Upper lobe of right lung (tissue), 1 donor: ENCODE results near the gene NCOR1. TPM values are rescaled to one million over a fixed set of nuclear protein-coding genes. Genes with fewer than 3 reads are reported as not detected.

Experiments used
- ATAC-seq: fragments of 200-7000 bp; cut with Tn5 transposase; one replicate; pipeline ENCODE4 v1.9.1; 2020; ENCODE audit warnings: mild to moderate bottlenecking, moderate library complexity
- DNase-seq: peaks from one replicate; pipeline ENCODE4 v3.0.0-alpha.2; 2020
- H3K27ac ChIP-seq: fragments of 200-600 bp; one replicate; pipeline ENCODE4 v1.8.0; 2022
- H3K27me3 ChIP-seq: fragments of 200-600 bp; one replicate; pipeline ENCODE4 v1.8.0; 2022; ENCODE audit warnings: mild to moderate bottlenecking
- H3K36me3 ChIP-seq: fragments of 200-600 bp; one replicate; pipeline ENCODE4 v1.8.0; 2022
- H3K4me1 ChIP-seq: fragments of 200-600 bp; one replicate; pipeline ENCODE4 v1.8.0; 2022
- H3K4me3 ChIP-seq: fragments of 200-600 bp; one replicate; pipeline ENCODE4 v1.8.0; 2022; ENCODE audit warnings: mild to moderate bottlenecking
- H3K9me3 ChIP-seq: fragments of 200-600 bp; one replicate; pipeline ENCODE4 v1.8.0; 2022
- intact Hi-C: fragments of 100-400 bp; cut with DNase I; formaldehyde crosslinking; loops from one replicate; pipeline ENCODE4 v1.11.0; 2022
- total RNA-seq: library from RNA; stranded (reverse); fragmentation: NEBNext Ultra II Directional; extraction: Animal tissue kit (Norgen Biotek cat#: 25700); gene quantifications from one replicate; pipeline ENCODE4 v1.2.1, GENCODE V29; 2021
- TF ChIP-seq, protein P1 (sequence below): fragments of 200-600 bp; IDR thresholded peaks from one replicate; pipeline ENCODE4 v1.8.0; 2022; ENCODE audit warnings: antibody characterized with exemption
- donor health status: DM: no; HTN: yes; CAD: no; lungs with severe emphysema.

The NCOR1 gene
- total RNA-seq, 1 donor from 2014 or later, result 138 TPM

DNA sequence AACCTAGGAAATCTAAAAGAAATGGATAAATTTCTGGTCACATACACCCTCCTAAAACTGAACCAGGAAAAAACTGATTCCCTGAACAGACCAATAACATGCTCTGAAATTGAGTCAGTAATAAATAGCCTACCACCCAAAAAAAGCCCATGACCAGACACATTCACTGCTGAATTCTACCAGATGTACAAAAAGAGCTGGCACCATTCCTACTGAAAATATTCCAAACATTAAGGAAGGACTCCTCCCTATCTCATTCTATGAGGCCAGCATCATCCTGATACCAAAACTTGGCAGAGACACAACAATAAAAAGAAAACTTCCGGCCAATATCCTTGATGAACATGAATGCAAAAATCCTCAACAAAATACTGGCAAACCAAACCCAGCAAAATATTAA, 162.8 kb downstream of the NCOR1 start:
- no peak for DNase-seq
- no peaks in the 10 kb centered on the region for H3K27me3 ChIP-seq
- H3K9me3 ChIP-seq, result no peaks in the 10 kb centered on the region
- no peak overlapping the region for H3K27ac ChIP-seq
- no peak for ATAC-seq
- TF ChIP-seq, protein P1, sequence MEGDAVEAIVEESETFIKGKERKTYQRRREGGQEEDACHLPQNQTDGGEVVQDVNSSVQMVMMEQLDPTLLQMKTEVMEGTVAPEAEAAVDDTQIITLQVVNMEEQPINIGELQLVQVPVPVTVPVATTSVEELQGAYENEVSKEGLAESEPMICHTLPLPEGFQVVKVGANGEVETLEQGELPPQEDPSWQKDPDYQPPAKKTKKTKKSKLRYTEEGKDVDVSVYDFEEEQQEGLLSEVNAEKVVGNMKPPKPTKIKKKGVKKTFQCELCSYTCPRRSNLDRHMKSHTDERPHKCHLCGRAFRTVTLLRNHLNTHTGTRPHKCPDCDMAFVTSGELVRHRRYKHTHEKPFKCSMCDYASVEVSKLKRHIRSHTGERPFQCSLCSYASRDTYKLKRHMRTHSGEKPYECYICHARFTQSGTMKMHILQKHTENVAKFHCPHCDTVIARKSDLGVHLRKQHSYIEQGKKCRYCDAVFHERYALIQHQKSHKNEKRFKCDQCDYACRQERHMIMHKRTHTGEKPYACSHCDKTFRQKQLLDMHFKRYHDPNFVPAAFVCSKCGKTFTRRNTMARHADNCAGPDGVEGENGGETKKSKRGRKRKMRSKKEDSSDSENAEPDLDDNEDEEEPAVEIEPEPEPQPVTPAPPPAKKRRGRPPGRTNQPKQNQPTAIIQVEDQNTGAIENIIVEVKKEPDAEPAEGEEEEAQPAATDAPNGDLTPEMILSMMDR, result no peak
- intact Hi-C loops, result no loop called here
- H3K4me1 ChIP-seq, result no peaks in the 10 kb centered on the region
- H3K36me3 ChIP-seq, result peaks cover 63% of the 10 kb centered on the region
- no peak overlapping the region for H3K4me3 ChIP-seq

DNA sequence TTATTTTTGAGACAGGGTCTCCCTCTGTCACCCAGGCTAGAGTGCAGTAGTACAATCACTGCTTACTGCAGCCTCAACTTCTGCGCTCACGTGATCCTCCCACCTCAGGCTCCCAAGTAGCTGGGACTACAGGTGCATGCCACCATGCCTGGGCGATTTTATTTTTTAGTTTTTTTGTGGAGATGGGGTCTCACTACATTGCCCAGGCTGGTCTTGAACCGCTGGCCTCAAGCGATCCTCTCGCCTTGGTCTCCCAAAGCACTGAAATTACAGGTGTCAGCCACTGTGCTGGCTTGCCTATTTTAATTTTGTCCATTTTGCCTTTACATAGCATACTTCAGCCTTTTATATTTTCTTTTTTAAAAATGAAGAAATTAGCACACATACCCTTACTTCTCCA, 164.5 kb downstream of the NCOR1 start:
- DNase-seq (no peak), ATAC-seq (no peak)
- no peaks in the 10 kb centered on the region for H3K9me3 ChIP-seq
- peaks cover 63% of the 10 kb centered on the region for H3K36me3 ChIP-seq
- H3K4me1 ChIP-seq, result no peaks in the 10 kb centered on the region
- H3K27me3 ChIP-seq, result no peaks in the 10 kb centered on the region
- intact Hi-C loops, result no loop called here
- no peak overlapping the region for H3K27ac ChIP-seq
- H3K4me3 ChIP-seq, result no peak overlapping the region
- TF ChIP-seq, protein P1, result no peak

DNA sequence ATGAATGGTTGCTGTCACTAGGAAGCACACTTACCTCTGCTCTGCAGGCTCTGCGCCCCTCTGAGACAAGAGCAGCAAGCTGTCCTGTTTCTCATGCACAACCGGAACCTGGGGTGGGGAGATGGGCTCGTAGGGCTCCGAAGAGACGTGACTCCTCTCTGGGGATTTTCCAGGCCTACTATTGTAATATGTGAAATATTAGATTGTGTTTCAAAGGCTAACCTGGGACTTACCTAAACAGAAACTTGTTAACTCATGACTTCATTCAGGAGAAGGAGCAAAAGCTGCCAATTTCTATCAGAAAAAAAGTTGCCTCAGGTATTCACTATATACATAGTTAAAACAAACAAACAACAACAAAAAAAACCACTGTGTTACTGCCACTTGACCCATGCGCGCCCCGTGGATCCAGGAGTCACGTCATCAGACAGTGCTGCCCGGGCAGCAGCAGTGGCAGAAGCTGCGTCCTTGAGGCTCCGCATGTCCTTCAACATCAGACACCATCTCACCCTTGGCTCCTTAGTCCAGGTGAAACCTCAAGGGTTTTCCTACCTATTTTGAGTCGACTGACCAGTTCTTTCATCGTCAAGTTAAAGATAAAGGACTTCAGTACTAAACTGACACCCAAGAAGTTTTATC, 166.4 kb downstream of the NCOR1 start:
- Histone ChIP-seq H3K4me3 (no peak overlapping the region), H3K4me1 (no peaks in the 10 kb centered on the region), H3K27ac (no peak overlapping the region), H3K27me3 (no peaks in the 10 kb centered on the region), H3K9me3 (no peaks in the 10 kb centered on the region), H3K36me3 (peaks cover 69% of the 10 kb centered on the region)
- intact Hi-C loops, result no loop called here
- ATAC-seq (peak; percentile 46), DNase-seq (no peak)
- TF ChIP-seq, protein P1, result no peak

DNA sequence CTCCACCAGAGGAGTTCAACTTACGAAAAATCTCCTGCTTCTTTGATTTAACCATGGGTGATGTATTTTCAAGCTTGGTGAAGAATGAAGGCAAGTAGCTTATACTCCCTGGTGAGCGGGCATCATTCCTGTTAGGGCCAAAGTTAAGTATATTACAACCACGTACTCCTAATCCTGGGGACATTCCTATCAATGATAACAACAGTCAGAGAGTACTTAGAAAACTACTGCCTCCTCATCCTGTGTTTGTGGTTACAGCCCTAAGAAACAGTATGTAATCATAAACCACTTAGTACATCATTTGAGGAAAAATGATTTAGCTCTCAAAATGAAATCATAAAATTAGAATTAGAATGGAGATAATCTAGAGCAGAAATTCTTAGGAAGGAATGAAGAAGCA, 168.4 kb downstream of the NCOR1 start:
- Histone ChIP-seq H3K36me3 (peaks cover 78% of the 10 kb centered on the region), H3K9me3 (no peaks in the 10 kb centered on the region), H3K27ac (no peak overlapping the region), H3K27me3 (no peaks in the 10 kb centered on the region), H3K4me1 (no peaks in the 10 kb centered on the region), H3K4me3 (no peak overlapping the region)
- DNase-seq (no peak), ATAC-seq (no peak)
- intact Hi-C loops, result no loop called here
- TF ChIP-seq, protein P1, result no peak

DNA sequence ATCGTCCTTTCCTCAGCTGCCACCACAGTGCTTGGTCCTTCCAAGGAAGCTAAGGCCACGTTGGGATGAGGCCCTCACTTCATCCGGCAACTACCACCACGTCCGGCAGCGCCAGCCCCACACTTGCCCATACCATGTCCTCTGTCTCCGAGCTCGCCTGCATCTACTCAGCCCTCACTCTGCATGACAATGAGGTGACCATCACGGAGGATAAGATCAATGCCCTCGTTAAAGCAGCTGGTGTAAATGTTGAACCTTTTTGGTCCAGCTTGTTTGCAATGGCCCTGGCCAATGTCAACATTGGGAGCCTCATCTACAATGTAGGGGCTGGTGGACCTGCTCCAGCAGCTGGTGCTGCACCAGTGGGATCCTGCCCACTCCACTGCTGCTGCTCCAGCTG, 170.8 kb downstream of the NCOR1 start:
- ATAC-seq (peak; percentile 40), DNase-seq (no peak)
- TF ChIP-seq, protein P1, result no peak
- H3K27ac ChIP-seq, result no peak overlapping the region
- intact Hi-C loops, result no loop called here
- peaks cover 97% of the 10 kb centered on the region for H3K36me3 ChIP-seq
- H3K4me1 ChIP-seq, result no peaks in the 10 kb centered on the region
- no peak overlapping the region for H3K4me3 ChIP-seq
- no peaks in the 10 kb centered on the region for H3K27me3 ChIP-seq
- no peaks in the 10 kb centered on the region for H3K9me3 ChIP-seq
